HG03520 (cell line): ENCODE measurements around the gene MYO18B.

Source experiments
- ATAC-seq: cut with Tn5 transposase; IDR thresholded peaks from one replicate; pipeline ENCODE4 v1.9.1; 2021; ENCODE audit warnings: mild to moderate bottlenecking, moderate library complexity; ENCODE audit not compliant: unreplicated experiment

Gene MYO18B

DNA sequence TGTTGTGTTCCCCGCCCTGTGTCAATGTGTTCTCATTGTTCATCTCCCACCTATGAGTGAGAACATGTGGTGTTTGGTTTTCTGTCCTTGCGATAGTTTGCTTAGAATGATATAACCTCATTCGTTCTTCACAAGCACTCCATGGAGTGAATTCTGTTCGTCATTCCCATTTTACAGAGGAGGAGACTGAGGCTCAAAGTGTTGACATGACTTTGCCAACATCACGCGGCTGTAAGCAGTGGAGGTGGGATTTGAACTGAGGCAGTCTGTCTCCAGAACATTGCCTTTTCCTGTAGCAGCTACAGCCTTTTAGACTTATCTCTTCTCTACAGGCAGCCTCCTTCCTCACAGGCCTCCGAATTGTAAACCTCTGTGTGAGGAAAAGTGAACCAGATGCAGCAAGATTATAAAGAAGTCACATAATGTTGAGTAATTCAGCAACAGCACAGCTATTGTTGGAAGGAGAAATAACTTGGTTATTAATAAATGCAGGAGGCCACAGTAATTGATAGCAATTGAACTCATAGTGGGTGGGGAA, 74.6 kb downstream of the MYO18B start:
- no peak for ATAC-seq

DNA sequence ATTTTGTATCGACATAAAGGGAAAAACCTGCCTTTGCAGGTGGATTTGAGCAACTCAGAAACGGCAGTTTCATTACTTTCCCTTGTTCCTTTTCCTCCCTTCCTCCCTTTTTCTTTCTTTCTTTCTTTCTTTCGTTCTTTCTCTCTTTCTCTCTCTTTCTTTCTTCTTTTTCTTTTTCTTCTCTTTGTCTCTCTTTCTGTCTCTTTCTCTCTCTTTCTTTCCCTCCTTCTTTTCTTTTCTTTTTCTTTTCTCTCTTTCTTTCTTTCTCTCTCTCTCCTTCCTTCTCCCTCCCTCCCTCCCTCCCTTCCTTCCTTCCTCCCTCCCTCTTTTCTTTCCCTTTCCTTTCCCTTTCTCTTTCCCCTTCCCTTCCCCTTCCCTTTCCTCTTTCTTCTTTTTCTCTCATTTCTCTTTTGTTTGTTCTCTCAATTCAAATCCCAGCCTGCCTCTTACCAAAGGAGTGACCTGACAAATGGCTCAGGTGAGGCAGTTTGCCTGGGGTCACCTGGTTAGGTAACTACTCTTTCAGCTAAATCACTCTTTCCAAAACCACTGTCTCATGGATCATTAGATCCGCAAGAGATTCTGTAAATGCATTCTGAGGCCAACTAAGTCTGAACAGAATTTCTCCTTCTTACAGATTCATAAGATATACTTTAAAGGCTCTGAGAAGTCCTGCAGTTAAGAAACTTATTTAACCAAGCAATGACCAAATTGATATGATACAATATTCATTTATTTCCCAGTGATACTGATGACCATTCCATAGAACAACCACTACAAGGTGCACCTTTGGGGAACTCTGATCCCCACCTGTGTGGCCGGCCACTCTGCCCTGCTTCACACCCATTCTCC, 75.3 kb downstream of the MYO18B start:
- ATAC-seq: no peak

DNA sequence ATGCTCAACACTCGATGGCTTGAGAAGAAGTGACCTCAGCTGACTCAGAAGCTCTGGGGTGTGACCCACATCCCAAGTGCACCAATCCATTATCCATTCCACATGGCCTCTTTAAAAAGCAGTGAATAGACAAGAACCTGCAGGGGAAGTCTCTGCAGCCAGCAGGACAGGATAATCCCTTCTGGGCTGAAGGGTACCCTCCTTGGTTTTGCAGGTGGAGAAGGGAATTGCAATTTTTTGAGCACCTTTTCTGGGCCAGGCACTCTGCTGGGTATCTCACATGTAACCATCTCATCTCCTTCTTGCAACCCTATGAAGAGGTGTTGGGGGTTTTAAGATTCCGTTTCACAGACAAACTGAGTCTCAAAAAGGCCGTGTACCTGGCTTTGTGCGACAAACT, 76.6 kb downstream of the MYO18B start:
- no peak for ATAC-seq

- ATAC-seq: no peak
Observed at GRCh38 chr22:25822344-25822743, 80.4 kb downstream of the MYO18B start.

- no peak for ATAC-seq
Observed at GRCh38 chr22:25823276-25823675, 81.3 kb downstream of the MYO18B start.

DNA sequence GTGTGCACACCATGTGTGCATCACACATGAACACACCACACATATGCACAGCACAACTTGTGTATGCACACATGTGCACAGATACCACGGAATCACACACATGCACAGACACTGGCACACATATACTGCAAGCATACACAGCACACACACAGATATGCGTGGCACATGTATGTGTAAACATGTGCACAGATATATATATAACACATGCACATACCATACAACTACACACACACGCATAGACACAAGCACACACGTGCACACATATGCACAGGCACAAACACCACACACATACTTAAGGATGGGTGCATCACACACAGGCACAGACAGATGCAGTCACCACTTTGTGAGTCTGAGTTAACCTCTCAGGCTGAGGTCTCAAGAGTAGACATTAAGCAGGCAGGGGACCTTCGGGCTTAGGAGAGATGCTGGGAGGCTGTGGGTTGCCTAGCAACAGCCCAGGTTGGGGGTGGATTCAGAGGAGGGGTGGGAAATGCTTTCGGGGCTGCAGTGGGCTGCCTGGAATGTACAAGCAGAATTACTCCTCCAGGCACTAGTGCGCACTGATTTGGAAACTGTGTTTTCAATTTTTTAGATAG, 82.9 kb downstream of the MYO18B start:
- ATAC-seq: no peak

DNA sequence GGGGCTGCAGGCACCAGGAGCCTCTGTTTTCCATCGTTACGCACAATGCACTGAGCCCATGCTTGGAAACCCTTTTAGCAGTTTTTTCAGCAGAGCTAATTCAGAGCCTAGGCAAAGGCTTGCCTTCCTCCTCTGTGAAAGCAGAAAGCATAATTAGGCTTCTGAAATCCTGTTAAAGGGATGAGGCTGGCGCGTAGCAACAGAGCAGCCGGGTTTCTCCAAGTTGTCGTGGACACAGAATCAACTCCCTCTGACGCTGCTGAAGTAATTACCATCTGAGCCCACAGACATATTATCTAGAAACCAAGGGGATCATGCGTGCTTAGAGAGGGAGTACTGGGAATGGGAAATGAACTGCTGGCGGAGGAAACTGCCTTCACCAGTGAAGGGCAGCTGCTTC, 85.4 kb downstream of the MYO18B start:
- ATAC-seq: no peak

- no peak for ATAC-seq
Observed at GRCh38 chr22:25828422-25828821, 86.4 kb downstream of the MYO18B start.

- ATAC-seq: no peak
Observed at GRCh38 chr22:25829237-25829636, 87.2 kb downstream of the MYO18B start.

- ATAC-seq: no peak
Observed at GRCh38 chr22:25829808-25830777, 88.1 kb downstream of the MYO18B start.

DNA sequence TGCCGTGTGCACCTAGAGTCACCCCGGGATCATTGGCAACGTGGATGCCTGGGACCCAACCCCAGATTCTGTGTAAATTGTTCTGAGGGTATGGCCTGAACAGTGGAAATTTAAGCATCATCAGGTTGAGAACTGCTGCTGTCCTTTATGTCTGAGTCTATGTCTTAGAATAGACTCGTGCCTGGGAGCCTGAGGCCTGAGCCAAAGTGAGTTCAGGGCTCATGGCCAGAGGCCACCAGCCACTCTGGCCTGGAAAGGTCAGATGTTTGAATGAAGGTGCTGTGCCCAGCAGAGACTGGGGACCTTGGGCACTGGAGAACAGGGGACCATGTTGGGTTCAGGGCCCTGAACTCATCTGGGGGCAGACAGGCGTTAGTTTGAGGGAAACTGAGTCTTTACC, 91.1 kb downstream of the MYO18B start:
- ATAC-seq: no peak

GRCh38 chr22:25833676-25834075, 91.7 kb downstream of the MYO18B start:
- ATAC-seq: no peak

- no peak for ATAC-seq
Observed at GRCh38 chr22:25834490-25834889, 92.5 kb downstream of the MYO18B start.

GRCh38 chr22:25835348-25835747, 93.4 kb downstream of the MYO18B start:
- ATAC-seq: no peak

DNA sequence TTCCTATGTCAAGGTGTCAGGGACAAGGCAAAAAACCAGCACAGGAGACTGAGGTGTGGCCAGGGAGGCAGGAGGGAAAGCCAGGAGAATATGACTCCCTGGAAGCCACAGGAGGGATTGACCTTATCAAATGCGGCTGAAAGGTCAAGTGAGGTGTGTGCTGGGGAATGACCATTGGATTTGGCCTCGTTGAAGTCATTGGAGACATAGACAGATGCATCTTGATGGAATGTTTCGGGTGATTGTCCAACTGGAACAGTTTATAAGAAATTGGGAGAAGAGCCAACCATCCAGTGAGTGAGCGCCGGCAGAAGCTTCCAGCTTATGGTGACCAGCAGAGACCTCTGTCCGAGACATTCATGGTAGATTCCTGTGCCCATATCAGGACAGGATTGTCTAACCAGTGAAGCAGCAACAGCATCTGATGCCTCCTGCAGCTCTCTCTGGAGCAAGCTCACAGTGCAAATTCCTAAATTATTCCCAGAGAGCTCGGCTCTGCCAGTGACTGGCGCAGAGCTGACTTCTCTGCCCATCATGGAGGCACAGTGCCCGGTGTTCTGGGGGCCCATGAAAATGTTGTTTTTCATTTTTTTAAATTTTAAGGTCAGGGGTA, 95.4 kb downstream of the MYO18B start:
- ATAC-seq: no peak

GRCh38 chr22:25838960-25839741, 97.2 kb downstream of the MYO18B start:
- no peak for ATAC-seq

- no peak for ATAC-seq
Observed at GRCh38 chr22:25839755-25840154, 97.8 kb downstream of the MYO18B start.

- ATAC-seq: no peak
Observed at GRCh38 chr22:25840167-25840566, 98.2 kb downstream of the MYO18B start.

- no peak for ATAC-seq
Observed at GRCh38 chr22:25840891-25841290, 98.9 kb downstream of the MYO18B start.

DNA sequence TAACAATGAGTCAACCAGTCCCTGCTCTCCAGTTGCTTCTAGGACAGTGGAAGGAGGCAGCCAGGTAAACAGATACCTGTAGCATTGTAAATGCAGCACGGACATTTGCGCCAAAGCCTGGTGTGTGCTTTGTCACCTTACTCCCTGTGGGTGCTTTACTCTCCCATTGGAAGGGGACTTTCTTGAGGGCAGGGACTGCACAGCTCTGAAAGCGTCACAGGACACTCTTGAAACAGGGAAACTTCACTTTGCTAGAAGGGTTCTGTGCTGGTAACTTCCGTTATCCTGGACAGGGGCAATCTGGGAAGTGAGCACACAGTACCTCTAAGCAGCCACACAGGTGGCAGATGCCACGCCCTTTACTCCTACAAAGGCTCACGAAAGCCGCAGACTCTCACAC, 99.8 kb downstream of the MYO18B start:
- ATAC-seq: no peak
